ENCODE data around the gene PLEKHG5. TPM values are rescaled to one million over a fixed set of nuclear protein-coding genes. Genes with fewer than 3 reads are reported as not detected.

Gene PLEKHG5
- total RNA-seq, 1 donor, result 5.1 TPM

DNA sequence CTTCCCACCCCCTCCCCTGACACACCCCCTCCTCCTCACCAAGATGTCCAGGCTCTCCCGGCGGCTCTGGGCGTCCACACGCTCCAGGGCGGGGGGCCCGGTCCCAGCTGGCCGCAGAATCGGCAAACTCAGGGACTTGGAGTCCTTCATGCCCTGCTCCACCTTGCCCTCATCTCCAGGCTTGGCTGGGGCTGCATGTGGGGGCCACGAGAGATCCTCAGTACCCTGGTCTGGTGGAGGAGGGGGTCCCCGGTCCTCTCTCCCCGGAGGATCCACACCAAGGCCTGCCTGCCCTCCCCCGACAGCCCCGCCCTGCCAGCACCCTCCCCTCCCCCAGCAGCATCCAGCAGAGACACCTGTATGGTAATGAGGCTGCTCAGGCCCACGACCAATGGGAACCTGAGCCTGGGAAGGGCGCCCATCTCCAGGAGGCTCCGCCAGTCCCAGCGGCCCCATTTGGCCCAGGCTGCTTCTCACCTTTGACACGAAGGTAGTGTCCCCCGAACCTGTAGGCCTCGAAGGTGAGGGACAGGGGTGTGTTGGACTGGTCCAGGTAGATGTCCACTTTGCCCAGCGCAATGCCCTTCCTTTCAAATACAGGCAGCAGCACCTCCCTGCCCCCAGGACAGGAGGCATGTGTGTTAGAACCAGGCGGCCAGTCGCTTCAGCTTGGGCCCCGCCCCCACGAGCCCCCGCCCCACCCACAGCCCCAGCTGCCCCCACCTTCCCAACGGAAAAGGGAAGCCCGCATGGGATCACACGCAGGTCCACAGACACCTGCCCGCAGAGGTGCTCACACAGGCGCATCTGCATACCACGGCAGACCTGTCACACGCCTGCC is 17.3 kb downstream of the PLEKHG5 start:
- no peak overlapping the region for H3K4me3 ChIP-seq (ENCODE audit: low read depth, low read length)
- no peak for DNase-seq (ENCODE audit: low read depth)
- TF ChIP-seq, protein P1, sequence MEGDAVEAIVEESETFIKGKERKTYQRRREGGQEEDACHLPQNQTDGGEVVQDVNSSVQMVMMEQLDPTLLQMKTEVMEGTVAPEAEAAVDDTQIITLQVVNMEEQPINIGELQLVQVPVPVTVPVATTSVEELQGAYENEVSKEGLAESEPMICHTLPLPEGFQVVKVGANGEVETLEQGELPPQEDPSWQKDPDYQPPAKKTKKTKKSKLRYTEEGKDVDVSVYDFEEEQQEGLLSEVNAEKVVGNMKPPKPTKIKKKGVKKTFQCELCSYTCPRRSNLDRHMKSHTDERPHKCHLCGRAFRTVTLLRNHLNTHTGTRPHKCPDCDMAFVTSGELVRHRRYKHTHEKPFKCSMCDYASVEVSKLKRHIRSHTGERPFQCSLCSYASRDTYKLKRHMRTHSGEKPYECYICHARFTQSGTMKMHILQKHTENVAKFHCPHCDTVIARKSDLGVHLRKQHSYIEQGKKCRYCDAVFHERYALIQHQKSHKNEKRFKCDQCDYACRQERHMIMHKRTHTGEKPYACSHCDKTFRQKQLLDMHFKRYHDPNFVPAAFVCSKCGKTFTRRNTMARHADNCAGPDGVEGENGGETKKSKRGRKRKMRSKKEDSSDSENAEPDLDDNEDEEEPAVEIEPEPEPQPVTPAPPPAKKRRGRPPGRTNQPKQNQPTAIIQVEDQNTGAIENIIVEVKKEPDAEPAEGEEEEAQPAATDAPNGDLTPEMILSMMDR (IDR thresholded peaks at IDR 0.05; ENCODE audit: insufficient read depth, low read length), result no peak

DNA sequence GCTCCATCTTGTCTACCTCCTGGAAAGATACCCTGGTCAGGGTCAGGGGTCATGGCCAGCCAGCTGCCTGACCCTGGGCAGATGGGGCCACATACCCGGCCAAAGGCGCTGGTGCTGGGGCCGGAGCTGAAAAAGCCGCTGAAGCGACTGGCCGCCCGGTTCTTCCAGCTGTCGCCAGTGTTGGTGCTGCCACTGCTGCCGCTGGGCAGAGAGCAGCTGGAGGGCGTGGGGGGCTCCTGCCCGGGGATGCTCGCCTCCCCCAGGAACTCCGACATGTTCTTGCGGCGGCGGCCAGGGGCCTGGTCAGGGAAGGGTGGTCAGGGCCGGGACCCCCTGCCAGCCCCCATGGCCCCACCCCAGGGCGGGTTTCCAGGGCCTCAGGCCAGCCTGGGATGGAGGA is 18.3 kb downstream of the PLEKHG5 start:
- H3K4me3 ChIP-seq (ENCODE audit: low read depth, low read length), result no peak overlapping the region
- TF ChIP-seq, protein P1 (IDR thresholded peaks at IDR 0.05; ENCODE audit: insufficient read depth, low read length), result no peak
- no peak for DNase-seq (ENCODE audit: low read depth)

DNA sequence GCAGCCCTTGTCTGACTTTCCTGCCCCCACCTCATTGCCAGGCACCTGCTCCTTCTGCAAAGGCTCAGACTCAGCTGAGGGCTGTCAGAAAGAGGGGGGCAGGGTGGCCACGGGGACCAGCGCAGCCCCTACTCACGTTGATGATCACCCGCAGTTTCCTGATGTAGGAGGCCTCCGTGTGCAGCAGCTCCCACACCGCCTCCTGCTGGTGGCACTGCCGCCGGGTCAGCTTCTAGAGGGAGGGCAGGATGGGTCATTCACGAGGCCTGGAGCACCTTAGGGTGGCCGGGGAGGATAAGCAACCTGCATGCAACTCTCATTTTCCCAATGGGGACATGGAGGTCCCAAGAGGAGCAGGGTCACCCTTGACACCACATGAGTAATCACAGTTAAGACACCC is 19.1 kb downstream of the PLEKHG5 start:
- DNase-seq (ENCODE audit: low read depth), result no peak
- H3K4me3 ChIP-seq (ENCODE audit: low read depth, low read length), result no peak overlapping the region
- TF ChIP-seq, protein P1 (IDR thresholded peaks at IDR 0.05; ENCODE audit: insufficient read depth, low read length), result peak; percentile 20

DNA sequence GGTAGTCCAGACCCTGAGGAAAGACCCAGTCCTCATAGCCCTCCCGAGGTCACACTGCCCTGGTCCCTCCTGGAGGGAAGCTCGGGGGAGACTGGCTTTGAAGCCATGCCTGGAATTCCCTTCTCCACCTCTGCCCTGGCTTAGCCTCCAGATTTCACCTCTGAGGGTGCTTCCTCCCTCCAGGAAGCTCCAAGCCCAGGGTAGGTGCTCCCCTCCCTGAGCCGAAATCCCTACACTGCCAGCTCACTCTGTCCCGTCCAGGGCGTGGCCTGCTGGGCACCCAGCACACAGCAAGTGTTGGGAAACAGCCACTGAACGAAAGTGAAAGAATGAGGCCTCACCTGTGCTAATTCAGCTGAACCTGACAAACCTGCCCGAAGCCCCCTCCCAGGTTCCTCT is 19.5 kb downstream of the PLEKHG5 start:
- H3K4me3 ChIP-seq (ENCODE audit: low read depth, low read length), result no peak overlapping the region
- no peak for DNase-seq (ENCODE audit: low read depth)
- TF ChIP-seq, protein P1 (IDR thresholded peaks at IDR 0.05; ENCODE audit: insufficient read depth, low read length), result no peak

DNA sequence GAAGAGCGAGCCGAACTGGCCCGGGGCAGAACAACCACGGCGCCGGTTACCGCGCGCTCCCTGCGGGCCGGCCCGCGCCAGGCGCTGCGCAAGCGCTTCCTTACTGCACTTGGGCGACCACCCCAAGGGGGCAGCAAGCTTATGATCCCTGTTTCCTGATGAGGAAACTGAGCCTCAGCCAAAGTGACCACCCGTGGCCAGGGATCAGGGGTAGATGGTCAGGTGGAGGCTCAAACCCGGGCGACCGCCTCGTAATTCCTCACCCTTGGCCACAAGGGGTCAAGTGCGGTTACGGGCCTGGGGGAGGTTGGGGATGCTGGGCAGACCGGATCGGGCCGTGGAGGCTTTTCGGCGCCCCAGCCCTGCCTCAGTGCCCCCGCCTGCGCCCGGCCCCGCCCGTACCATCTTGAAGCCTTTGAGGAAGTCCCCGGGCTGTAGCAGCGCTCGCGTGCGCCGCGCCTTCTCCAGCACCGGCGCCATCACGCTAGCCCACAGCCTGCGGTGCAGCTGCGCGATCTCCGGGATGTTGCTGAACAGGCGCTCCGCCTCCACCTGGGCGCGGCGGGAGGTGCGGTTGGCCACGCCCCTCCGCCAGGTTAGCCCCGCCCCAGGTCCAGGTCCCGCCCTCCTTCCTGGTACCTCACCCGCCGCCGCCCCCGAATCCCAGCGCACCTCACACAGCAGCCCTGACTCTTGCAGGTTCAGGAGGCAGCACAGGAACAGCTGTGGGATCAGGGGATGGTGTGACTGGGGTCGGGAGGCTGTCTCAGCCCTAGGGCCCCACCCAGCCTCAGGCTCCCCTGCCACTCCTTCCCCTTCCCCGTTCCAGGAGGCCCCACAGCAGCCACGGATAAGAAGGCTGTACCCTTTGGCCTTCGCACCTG is 20.1 kb downstream of the PLEKHG5 start:
- no peak for DNase-seq (ENCODE audit: low read depth)
- TF ChIP-seq, protein P1 (IDR thresholded peaks at IDR 0.05; ENCODE audit: insufficient read depth, low read length), result no peak
- H3K4me3 ChIP-seq (ENCODE audit: low read depth, low read length), result no peak overlapping the region

DNA sequence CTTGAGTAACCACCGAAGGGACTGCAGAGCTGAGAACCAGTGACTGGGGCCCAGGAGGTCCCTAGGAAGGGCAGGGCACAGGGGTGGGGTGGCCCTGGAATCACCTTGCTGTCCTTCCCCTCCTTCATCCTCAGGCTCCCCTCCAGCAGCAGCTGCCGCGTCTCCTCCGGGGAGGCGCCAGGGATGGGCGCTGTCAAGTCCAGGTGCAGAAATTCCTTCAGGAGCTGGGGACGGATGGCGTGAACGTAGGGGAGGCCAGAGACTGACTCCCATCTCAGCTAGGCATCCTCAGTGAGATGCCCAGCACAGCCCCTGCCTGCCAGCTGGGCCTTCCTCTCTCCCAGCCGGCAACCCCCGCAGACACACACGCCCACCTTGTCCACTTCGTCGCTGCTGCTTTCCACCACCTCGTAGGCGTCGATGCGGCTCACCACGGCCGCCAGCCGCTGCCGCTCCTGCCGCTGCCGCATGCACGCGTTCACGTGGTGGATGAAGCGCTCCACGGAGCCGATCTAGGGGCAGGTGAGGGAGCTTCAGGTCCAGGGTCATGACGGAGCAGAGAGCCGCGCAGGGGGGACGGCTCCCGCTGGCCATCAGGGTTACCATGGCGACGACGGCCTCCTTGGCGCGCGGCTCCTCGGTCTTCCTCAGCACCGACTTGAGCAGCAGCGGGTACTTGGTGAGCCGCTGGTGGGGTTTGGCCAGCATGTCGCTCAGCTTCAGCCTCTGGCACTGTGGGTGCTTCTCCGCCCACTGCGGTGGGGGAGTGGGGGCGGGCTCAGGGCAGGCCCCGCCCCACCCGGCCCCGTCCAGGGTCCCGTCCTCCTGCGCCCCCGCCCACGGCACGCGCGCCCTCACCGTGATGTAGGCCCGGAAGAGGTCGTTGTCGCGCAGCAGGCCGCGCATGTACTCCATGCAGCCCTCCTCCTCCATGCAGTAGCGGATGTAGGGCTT is 21.1 kb downstream of the PLEKHG5 start:
- TF ChIP-seq, protein P1 (IDR thresholded peaks at IDR 0.05; ENCODE audit: insufficient read depth, low read length), result no peak
- no peak for DNase-seq (ENCODE audit: low read depth)
- no peak overlapping the region for H3K4me3 ChIP-seq (ENCODE audit: low read depth, low read length)
